Measurements from ENCODE around the gene PTCH2.
"Not testable (repeated sequence)": the region's sequence is repeated elsewhere in the genome, so short reads cannot be mapped to it uniquely, and the experiment has no call there.

The PTCH2 gene

DNA sequence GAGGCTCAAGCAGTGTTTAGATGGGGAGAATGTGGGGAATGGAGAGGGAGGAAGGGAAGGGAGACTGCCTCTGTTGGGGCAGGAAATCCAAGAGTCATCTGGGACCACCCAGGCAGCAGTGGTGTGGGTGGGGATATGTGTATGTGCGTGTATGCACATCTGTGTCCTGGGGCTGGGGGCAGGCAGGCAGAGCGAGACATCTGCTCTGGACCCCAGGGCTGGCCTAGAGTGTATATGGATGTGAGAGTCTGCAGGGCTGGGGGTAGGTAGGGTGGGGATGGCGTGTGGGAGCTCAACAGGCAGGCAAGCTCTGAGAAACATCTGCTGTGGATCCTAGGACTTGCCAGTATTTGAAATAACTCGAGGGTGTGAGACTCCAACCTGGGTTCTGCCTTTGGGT, 3.5 kb downstream of the PTCH2 start:
- DNase-seq = no peak

DNA sequence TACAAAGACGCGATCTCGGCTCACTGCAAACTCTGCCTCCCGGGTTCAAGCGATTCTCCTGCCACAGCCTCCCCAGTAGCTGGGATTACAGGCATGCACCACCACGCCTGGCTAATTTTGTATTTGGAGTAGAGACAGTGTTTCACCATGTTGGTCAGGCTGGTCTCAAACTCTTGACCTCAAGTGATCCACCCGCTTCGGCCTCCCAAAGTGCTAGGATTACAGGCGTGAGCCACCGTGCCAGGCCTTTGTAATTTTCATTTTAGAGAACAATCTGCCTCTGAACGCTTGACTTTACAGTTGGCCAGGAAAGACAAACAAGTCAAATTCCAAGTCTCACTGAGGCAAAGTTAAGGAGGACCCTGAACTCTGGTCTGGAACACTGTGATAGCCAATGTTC, 4.8 kb downstream of the PTCH2 start:
- DNase-seq = not testable (repeated sequence)

DNA sequence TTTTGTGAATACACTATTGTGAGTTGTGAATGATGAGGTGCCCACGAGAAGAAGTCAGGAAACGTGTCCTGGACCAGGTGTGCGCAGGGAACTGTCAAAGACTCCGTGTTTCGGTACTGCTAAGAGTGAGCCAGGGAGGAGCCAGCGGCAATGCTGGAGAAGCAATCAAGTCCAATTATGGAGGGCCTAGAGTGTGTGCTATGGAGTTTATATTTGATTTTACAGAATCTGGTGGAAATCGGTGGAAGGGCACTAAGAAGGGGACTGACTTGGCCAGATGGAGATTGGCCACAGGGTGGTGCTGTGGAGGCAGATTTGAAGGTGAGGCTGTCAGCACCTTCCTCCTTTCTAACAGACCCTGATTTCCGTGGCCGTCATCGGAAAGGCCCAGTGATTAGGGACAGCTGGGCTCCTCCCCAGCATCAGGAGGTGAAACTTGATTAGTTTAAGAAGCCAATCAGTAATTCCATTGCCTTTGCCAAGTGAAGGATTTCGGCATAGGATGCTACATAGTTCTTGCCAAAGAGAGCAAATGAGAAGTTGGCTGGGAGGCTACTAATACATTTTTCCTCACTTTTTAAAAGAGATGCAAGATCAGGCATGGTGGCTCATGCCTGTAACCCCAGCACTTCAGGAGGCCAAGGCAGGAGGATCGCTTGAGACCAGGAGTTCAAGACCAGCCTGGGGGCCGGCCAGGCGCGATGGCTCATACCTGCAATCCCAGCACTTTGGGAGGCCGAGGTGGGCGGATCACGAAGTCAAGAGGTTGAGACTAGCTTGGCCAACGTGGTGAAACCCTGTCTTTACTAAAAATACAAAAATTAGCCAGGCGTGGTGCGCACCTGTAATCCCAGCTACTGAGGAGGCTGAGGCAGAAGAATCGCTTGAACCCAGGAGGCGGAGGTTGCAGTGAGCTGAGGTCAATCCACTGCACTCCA, 7.0 kb downstream of the PTCH2 start:
- peak; percentile 82 for DNase-seq

DNA sequence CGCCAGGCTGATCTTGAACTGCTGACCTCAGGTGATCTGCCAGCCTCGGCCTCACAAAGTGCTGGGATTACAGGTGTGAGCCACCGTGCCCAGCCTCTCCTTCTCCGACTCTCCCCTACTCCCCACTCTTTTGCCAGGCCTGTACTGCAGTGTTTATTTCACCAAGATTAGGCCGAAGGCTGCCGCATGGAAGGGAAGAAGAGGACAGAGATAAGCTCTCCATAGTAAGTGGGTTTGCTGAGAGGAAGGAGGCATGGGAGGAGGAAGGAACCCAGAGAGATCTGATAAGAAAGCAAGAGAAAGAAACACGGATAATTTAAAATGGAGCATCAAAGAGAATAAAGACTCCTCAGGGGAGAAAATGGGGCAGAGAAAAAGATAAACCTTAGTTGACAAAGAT, 8.7 kb downstream of the PTCH2 start:
- no peak for DNase-seq

DNA sequence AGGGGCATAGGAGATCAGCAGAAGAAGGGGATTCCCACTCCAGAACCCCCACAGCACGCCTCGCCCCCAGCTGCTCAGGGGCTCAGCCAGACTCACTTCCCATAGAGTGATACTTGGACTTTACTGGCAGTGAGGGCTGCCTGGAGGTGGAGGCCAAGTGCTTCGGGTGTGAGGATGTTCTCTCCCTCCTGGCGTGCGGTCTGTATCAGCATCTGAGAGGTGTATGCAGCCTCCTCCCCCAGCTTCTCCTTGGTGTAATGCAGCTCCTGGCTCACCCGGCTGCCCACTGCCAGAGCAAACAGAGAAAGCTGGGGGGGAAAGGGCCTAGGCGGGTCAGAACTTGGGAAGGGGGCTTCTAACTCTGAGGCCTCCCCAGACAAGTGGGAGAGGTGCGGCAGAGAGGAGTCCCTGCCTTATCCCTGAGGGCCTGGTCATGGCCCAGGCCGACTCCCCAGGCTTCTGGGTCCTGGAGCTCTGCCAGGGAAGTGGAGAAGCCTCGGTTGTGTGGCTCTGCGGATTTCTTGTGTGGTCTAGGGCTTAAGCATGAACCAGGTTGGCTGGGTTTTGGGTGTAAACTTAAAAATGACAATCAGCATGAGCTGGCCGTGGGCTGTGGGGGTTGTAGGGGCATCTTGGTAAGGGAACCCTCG, 10.9 kb downstream of the PTCH2 start:
- DNase-seq = no peak

DNA sequence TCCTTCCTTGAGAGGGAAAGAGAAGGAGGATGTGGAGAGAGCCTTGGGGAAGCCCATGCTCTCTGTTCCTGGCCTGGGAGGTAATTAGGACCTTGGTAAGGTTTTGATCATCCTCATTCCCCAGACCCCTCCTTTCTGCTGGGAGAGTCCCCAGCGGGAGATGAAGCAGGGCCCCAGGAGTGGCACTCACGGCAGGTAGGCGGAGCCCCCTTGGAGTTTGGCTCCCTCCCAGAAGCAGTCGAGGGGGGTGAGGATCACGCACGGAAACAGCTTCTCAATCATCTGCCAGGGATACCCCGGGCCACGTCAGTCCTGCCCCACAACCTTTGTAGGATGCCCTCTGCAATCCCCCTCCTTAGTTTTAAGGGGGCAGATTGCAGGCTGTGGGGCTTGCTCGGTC, 11.5 kb downstream of the PTCH2 start:
- no peak for DNase-seq

DNA sequence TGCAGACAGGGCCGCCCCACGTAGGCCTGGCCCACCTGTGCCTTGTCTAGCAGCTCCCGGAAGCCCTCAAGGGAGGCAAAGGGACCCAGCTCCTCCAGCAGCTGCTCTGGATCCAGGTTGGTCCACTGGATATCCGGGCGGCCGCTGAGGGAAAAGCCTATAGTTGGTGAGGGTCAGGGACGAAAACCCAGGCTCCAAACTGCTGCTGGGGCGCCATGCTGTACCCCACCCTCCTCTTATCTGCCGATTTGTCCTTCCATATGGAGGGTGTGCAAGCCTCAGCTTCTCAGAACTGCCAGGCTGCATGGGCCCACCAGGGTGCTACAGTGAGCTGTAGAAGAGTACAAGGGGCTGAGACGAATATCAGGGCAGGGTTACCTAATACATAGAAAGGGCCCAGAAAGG, 12.2 kb downstream of the PTCH2 start:
- no peak for DNase-seq

DNA sequence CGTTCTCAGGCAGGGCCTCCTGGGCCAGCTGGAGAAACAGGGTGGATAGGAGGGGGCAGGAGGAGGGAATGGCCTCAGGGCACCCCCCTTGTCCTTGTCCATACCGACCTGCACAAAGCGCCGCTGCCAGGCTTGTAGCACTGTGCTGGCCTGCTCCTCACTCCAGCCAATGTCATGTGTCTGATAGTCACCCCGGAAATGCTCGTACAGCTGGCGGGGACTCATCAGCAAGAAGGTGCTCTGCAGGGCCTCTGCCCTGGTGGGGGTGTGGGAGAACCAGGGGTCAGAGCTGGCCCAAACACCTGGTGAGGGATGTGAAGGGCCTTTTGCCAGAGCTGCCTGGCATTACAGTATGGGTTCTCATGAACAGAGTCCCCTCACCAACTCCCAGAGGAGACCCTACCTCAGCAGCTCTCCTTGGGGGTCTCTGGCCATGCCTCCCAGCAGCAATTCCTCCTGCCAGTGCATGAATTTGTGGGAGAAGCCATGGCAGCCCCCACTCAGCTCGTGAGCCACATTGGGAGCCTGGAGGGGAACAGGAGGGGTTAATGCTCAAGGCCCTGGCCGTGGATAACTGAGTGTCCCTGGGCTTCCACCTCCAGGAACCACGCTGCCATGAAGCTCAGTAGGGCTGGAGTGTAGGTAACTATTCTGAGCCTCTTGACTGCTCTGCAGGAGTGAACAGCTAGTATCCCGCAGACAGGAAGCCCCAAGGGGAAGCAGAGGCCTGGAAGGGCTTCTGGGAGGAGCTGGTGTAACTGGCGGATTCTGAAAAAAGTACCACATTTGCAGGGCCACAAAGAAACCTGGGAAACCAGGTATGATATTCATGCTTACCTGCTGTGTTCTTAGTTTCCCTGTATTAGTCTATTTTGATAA, 13.3 kb downstream of the PTCH2 start:
- no peak for DNase-seq

DNA sequence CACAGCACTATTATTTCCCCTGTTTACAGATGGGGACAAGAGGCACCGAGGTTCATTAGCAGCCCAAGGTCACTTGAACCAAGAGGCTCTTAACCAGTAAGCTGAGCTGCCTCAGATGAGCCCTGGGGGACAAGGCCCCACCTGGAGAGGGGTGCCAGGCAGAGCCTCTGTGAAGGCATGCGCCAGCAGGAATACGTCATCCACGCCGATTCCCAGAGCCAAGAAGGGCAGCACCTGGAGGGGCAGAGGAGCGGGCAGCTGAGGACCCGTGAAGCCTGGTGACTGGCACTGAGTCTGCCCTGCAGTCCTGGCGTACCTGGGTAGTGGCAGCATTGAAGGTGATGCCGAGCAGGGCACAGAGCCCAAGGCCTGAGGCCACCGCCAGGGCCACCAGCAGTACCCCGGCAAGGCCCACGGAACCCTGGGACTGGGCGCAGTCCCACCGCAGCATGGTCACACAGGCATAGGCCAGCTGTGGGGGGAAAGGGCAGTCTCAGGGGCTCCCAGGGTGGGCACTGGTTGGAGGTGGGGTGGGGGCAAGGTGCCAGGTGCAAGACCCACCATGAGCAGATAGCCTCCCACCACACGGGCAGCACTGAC, 14.1 kb downstream of the PTCH2 start:
- no peak for DNase-seq

DNA sequence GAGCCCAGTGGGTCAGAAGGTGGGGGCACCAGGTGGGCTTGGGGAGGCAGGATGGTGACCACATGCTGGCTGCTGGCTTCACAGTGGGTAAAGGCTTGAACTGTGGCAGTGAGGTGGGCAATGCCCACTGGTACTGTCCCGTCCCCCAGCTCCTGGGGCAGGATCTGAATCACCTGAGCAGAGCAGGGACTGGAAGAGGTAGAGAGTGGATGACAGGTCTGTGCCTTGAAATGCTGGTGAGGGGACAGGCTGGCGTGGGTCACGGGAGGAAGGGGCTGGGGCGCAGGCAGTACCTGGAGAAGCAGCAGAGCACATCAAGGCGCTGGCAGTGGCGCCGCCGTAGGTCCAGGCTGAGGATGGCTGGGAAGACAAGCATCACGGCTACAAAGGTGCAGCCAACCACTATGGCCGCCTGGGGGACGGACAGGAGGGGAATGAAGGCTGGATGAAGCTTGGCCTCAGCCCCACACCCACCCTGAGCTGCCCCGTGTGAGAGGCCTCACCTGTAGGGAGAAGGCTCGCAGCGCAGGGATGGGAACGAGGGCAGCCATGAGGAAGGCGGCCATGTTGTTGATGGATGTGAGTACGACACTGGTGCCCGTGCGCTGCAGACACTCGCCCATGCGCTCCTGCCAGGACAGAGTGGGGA, 14.9 kb downstream of the PTCH2 start:
- no peak for DNase-seq

DNA sequence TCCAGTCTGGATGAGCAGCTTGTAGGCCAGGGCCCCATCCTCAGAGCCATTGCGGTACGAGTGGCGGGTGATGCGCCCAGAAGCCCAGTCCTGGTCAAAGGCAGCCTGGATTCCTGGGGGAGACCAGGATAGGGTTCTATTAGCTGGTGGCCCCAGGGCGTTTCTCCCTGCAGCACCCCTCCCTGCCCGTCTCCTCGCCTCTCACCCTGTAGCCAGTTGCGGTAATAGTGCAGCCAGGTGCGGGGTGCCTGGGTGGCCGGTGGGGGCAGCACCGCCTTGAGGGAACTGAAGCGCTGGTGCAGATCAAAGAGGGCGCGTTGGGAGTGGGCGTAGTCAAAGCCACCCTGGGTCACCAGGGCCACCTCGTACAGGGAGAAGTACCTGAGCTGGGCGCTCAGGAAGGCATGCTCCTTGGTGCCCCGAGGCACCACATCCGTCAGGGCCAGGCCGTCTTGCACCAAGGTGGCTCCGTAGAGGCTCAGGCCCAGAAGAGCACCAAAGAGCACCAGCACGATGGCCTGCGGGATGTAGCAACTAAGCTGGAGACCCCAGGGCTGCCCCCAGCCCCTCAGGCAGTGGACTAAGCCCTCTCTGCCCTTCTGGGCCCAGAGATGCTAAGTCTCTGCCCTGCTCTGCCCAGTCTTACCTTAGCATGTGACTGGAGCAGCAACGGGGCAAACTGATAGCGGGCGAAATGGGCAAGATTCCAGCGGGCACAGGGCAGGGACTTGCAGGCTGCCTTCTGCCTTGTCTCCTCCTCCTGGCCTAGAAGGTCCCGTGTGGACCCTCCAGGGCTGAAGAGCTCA, 15.7 kb downstream of the PTCH2 start:
- DNase-seq = no peak

DNA sequence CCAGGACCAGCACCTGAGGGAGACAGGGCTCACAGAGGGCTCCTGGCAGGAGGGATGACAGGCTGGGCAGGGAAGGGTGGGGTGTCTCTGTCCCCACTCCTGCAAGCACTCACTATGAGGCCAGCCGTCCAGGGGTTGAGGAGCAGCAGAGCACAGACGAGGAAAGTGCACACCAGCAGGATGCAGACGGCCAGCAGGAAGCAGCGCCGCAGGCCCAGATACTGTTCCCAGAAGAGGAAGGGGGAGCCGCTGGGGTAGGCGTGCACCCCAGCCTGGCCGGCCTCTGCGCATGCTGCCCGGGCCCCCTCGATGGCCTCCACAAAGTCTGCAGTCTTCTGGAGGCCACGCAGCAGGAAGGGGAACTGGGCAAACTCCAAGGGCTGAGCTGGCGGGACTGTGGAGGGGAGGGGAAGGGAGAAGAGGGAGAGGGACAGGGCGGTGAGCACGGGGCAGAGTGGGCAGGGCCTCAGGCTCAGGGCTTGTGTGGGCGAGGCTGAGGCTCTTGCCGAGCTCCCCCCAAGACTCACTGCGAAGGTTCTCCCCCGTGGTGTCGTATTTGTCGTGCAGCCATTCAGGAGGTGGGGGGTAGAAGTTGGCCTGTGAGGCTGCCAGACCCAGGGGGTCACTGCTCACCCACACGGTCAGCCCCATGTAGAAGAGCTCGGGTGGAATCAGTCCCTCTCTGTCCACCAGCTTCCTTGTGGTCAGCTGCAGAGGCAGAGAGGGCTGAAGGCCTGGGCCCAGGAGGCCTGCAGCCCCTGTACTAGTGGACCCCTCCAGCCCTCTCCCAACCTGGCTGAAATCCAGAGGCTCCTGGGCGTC, 16.5 kb downstream of the PTCH2 start:
- DNase-seq = no peak

DNA sequence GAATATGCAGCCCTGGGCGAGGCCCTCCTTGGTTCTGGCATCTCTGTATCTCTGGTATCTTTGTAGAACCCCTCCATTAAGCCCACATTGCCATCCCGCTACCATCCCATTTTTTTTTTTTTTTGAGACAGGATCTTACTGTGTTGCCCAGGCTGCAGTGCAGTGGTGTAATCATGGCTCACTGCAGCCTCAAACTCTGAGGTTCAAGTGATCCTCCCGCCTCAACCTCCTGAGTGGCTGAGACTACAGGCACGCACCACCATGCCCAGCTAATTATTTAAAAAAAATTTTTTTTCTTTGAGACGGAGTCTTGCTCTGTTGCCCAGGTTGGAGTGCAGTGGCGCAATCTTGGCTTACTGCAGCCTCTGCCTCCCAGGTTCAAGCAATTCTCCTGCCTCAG, 18.7 kb downstream of the PTCH2 start:
- not testable (repeated sequence) for DNase-seq

DNA sequence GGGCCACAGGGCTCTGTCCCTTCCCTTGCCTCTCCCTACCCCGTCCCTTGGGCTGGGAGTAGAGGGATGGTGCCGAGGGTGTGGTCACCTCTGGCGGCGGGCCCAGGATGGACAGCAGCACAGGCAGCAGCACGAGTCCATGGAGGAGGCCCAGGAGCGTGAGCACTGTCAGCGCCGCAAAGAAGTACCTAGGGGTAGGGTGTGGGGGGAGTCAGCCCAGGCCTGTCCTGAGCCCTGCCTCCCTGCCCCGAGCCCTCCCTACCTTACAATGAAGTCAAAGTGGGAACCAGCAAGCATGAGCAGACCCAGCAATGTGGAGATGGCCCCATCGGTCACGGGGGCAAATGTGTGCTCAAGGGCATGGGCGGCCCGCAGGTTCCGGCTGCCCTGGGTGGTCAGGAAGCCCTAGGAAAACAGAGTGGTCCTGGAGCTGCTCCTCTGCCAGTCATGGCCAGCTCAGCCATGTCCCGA, 20.0 kb downstream of the PTCH2 start:
- no peak for DNase-seq

DNA sequence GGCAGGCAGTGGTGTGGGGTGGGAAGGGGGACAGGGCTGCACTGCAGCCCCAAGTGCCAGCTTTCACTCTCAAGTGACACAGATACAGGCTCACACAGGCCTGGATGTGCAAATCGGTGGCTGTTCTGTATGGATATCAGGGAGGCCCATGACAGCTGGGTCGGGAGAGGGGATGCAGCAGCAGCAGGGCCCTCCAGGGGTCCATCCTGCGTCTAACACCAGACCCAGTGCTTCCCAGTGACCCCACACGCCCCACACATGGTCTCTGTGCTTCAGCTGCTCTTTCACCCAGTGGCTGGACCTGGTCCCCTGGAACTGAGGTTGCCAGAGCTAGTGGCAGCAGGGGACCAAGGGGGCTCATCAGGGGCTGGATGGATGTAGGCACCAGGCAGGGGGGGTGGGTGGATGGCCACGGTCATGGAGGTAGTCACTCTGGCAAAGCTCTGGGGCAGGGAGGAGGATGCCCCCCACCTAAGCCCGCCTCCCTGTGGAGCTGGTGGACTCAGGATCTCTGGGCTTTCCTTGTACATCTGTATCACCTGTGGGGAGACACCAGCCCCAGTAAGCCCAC, 20.8 kb downstream of the PTCH2 start:
- no peak for DNase-seq

DNA sequence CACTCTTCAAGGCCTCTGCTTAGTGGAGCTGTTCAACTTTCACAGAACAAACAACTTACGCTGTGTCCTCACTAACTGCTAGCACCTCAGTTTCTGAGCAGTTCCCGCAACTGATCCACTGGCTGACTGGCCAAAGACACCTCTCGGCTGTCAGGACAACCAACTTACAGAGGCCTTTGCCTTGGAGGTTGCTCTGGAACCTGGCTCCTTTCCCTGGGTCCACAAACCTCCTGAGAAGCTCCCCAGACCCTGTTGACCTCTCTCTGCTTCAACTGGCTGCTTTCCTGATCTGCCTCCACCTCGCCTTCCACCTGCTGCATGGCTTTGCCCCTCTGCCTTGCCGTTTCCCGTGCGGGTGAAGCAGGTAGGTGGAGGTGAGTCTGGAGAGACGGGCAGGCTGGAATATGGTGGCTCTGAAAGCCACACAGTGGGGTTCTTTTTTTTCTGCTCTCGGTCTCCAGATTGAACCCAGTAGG, 21.8 kb downstream of the PTCH2 start:
- DNase-seq = no peak

DNA sequence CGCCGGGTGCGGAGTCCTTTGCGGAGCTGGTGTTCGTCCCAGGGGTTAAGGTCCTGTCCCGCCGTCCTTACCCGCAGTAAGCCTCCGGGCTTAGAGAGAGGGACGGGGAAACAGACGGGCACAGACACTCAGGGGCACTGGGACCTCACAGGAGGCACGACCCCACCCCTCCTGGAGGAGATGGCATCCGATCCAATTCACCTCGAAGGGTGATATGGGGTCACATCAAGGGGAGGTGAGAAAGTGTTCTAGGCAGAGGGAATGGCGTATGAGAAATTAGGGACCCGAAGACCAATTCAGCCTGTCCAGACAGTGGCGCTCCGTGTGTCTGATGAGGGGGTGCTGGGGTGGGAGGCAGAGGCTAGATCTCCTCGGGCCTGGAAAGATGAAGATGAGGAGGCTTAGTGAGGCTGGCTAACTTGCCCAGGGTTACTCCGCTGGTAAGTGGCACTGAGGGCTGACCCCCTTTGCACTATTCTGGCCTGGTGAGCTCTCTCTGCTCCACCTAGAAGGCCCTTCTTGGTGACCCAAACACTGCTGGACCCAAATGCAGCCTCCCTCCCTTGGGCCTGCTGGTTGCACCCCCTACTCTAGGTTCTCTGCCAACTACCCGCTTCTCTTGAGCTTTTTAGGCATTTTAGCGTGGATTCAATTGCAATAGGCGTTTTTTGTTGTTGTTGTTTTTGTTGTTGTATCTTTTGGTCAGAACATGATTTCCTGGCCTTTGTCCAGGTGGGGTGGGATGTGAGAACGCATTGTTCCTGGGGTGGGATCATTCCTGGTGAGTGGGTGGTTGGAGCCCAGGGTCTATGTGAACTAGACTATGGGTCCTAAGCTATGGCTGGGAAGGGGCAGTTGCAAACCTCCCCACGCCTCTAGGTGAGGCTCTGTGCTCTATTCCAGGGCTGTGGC, 22.5 kb downstream of the PTCH2 start:
- no peak for DNase-seq

DNA sequence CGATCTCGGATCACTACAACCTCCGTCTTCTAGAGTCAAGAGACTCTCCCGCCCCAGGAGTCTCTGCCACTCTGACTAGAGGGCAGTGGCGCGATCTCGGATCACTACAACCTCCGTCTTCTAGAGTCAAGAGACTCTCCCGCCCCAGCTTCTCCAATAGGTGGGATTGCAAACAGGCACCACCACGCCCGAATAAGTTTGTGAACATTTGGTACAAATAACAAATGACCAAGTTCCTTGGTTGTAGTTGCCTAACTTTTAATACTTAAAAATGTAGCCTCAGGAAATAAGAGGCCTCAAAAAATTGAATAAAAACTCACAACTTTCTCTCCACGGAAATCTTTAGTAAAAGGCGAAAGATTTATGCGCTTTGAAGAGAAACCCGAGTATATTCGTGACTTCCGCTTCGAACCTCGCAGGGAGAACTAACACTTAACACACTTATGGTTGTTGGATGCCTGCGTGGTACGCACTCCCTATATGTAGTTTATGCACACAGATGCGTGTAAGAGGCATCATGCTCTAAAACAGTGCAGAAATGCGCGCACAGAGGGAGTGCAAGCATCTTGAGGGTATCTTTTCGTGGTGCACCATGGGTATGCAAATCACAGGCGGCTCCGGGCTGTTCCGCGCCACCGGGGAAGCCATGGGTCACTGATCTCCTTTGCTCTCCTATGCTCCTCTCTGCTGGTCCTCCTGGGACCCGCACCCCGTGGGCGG, 23.3 kb downstream of the PTCH2 start:
- peak; percentile 81 for DNase-seq

Data from amniotic stem cell (primary cell).